Tracheal epithelial cell (primary cell): ENCODE results near the gene SLC25A12. TPM values are rescaled to one million over a fixed set of nuclear protein-coding genes. Genes with fewer than 3 reads are reported as not detected.

Experiments used
- total RNA-seq: library from RNA; depleted of rRNA; stranded (reverse); fragments of >200 nt; gene quantifications from 2 replicates; pipeline ENCODE4 v1.2.1, GENCODE V29; 2014

SLC25A12 gene
- total RNA-seq = 11.1 and 14.1 TPM in 2 replicates

GRCh38 chr2:171893824-171894611 lies at the start of gene SLC25A12:
Gene SLC25A12 (minus strand): TSS chr2:171894244. CDS start chr2:171894214, 30 bp downstream.

GRCh38 chr2:171922230-171923022 lies 28.4 kb upstream of the SLC25A12 start, which contains the start of gene HAT1:
Gene HAT1 (plus strand): TSS chr2:171922461. CDS start chr2:171922501, 40 bp downstream.

Other genes with a start within 250 kb of the SLC25A12 start
- gene DYNC1I2, start 206.8 kb downstream of the SLC25A12 start, total RNA-seq = 92.1 and 107 TPM in 2 replicates
- 23.1 and 25.8 TPM in 2 replicates for gene HAT1, start 28.2 kb upstream of the SLC25A12 start, total RNA-seq
- 2.9 and 11.9 TPM in 2 replicates for gene METAP1D, start 105.7 kb upstream of the SLC25A12 start, total RNA-seq
- gene DLX1, start 191.3 kb upstream of the SLC25A12 start, total RNA-seq = not detected in 2 replicates
- under 0.01 TPM in 1 of 2 replicates, not detected in the other for gene DLX2, start 208.7 kb upstream of the SLC25A12 start, total RNA-seq